Measurements from ENCODE around the gene ZKSCAN3.
A peak's percentile ranks its signal among the peaks of the same experiment; 100 is the strongest.
"Not testable (repeated sequence)": the region's sequence is repeated elsewhere in the genome, so short reads cannot be mapped to it uniquely, and the experiment has no call there.

The ZKSCAN3 gene

DNA sequence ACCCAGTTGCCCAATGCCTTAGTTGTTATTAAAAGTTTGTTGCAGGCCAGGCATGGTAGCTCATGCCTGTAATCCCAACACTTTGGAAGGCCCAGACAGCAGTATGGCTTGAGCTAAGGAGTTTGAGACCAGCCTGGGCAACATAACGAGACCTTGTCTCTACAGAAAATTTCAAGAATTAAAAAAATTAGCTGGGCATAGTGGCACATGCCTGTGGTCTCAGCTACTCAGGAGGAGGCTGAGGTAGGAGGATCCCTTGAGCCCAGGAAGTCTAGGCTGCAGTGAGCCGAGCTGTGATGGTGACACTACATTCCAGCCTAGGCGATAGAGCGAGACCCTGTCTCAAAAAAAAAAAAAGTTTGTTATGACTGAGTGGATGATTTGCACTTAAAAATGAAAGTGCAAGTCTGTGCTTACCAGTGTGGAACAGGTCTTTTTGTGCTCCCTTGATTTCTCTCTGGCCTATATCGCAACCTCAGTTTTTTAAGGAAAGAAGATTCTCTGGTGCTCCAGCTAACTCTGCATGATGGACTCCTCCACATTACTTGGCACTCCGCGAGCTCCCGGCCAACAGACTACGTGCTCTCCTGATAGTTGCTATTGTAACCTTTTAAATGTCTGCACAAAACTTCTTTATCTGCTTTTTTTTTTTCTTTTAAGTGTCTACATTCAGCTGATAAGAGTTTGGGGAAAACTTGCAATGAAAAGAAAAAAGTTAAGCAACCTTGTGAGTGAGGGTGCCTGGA, 22.1 kb downstream of the ZKSCAN3 start:
- FAIRE-seq (peak; percentile 66), DNase-seq (ENCODE audit: low spot score) (peak; percentile 48)

DNA sequence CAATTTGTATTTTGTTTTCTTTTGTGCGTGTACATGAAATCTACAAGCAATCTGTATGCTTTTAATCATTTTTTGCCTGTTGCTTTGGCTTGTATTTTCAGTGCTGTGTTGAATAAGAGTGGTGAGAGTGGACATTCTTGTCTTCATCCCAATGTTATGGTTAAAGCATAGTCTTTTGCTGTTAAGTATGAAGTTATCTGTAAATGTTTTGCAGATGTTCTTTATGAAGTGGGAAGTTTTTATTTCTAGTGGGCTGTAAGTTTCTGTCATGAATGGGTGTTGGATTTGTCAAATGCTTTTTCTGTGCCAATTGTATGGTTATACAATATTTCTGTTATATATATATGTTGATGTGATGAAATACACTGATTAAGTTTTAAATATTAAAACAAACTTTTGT, 24.2 kb downstream of the ZKSCAN3 start:
- DNase-seq (ENCODE audit: low spot score): no peak
- no peak for FAIRE-seq

DNA sequence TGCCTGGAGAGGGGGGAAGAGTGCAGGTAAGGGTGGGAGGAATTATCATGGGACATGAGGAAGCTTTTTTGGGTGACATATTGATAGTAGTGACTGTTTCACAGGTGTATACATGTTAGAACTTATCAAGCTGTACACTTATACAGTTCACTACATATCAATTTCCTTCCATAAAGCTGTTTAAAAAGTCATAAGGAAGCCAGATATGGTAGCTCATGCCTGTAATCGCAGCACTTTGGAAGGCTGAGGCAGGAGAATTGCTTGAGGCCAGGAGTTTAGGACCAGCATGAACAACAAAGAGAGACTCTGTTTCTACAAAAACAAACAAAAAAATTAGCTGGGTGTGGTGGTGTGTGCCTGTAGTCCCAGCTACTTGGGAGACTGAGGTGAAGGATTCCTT, 28.1 kb downstream of the ZKSCAN3 start:
- FAIRE-seq (no peak), DNase-seq (ENCODE audit: low spot score) (no peak)

DNA sequence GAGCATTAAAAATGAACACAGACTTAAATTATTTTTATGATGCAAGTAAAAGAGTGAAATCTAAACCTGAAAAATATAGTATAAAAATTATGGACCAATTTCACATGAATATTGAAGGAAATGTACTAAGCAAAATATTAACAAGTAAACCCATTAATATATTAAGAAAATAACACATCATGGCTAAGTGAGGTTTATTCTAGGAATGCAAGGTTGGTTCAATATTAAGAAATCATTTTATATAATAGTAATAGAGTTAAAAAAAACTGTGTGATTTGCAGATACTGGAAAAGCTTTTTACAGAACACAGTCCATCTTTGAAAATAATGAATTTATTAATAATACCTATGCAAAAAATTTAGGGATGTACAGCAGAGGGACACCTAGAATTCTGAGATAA, 28.9 kb downstream of the ZKSCAN3 start:
- no peak for FAIRE-seq

DNA sequence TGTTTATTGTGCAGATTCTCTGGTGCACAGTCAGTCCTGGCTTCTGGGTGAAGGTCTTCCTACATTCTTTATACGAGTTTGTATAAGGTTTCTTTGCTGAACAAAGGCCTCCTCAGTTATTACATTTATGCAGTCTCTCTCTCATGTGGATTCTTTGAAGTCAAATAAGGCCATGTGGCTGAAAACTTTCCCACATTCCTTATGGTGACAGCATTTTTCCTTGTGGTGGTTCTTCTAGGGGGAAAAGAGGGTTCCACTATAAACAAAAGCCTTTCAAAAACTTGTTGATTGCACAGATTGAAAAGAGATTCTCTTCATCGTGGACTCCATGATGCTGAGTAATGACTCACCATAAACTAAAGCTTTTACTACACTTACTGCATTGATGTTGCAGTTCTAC, 30.6 kb downstream of the ZKSCAN3 start:
- DNase-seq (ENCODE audit: low spot score): no peak

More for the DNA sequence above, 28.9 kb downstream of the ZKSCAN3 start:
- DNase-seq (ENCODE audit: low spot score): no peak

DNA sequence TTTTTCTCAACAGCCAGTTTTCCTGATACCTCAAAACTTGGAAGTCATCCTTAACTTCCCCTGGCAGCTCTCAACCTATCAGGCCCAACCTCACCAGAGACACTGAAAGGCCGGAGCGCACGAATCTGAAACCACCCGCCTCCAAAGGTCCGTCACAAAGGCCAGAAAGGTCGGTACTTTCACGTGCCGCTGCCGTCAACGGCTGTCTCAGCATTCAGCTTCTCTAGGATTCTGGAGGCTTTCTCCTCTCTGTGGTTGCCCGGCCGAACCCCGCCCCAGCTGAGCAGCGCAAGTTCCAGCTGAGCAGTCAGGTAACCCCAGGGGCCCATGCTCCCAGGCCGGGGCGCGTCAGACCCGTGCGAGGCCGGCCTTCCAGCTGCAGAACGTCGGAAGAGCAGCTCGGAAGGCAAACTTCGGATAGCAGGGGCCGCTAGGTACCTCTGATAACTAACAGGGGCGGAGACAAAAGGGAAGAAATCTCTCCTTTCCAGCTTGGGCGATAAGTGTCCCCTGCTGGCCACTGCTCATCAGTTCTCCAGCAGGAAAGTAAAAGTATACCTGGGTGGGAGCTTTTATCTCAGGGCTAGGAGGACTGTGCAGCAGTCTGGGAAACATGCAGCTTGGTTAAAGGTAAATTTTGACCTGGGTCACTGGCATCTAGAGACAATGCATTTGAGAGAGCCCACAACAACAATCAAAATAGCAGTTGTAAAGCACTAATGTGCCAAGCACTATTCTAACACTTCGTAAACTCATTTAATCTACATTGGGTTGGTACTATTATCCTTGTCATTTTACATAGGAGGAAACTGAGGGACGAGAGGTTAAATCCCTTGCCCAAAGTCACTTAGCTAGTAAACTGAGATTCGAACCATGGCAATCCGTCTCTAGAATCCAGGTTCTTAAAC, 33.7 kb downstream of the ZKSCAN3 start:
- FAIRE-seq (no peak), DNase-seq (ENCODE audit: low spot score) (peak; percentile 72)

More for the DNA sequence above, 30.6 kb downstream of the ZKSCAN3 start:
- FAIRE-seq: no peak

DNA sequence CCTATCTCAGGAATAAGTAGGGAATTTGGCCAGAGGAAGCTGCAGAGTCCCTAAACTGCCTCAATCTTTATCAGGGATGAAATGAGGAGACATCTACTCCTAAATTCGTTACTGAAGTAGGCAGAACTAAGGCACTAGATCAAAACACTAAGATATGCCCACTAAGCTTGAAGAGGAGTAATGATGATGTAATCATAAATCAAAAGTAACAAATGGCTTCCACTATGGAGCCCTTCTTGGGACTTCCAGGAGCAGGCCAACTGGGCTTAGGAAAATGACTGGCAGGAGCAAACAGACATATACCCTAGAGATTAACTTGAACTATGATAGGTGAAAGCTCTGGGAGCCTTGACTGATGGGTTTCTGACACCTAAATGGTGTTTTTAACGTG, 34.4 kb downstream of the ZKSCAN3 start:
- FAIRE-seq (no peak), DNase-seq (ENCODE audit: low spot score) (no peak)

DNA sequence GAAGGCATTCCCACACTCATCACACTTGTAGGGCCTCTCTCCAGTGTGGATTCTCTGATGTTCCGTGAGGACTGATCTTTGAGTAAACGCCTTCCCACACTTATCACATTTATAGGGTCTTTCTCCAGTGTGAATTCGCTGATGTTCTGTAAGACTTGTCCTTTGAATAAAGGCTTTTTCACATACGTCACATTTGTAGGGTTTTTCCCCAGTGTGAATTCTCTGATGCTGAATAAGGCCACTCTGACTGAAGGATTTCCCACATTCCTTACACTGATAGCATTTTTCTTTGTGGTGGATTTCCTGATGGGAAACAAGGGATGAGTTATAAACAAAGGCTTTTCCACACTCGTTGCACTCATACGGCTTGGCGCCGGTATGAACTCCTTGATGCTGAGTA, 40.9 kb downstream of the ZKSCAN3 start:
- FAIRE-seq (no peak), DNase-seq (ENCODE audit: low spot score) (no peak)

DNA sequence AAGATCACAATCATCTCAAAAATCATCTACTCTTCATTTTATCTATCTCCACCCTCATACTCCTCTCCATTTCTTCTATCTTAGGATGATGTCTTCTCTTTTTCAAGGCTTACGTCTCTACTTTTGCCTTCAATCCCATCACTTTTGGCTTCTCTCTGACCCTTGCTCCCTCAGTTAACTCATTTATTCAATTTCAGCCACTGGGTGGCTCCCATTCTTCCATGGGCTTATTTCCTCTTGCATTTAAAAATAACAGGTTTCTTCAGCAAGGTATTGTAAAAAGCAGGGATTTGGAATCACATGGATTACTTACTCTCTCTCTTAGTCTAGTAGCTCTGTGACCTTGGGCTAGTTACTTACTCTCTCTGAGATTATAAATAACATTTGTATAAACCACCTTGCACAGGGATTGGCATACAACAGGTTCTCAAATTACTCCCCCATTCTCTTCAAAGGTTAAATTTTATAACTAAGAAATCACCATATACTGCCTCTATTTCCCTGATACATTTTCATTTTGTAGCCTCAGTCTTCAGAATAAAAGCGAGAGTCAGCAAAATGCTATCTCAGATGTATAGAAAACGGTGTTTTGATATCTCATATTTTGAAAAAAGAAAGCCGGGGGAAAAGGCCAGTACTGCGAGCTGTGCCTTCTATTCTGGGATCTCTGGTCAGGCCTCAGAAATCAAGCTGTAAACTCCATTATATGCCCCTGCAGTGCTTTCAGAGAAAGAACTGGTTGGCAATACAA, 44.3 kb downstream of the ZKSCAN3 start:
- no peak for DNase-seq (ENCODE audit: low spot score)
- no peak for FAIRE-seq

DNA sequence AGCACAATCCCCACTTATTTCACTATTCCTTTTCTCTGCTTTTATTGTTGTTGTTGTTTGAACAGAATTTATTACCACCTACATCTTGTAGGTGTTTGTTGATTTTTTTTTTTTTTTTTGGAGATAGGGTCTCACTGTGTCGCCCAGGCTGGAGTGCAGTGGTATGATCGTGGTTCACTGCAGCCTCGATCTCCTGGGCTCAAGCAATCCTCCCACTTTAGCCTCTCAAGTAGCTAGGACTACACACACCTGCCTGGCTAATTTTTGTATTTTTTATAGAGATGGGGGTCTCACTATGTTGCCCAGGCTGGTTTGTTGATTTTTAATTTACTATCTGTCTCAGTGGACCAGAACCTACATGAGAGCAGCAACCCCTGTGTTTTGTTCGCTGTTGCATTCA, 46.2 kb downstream of the ZKSCAN3 start:
- no peak for DNase-seq (ENCODE audit: low spot score)
- no peak for FAIRE-seq

DNA sequence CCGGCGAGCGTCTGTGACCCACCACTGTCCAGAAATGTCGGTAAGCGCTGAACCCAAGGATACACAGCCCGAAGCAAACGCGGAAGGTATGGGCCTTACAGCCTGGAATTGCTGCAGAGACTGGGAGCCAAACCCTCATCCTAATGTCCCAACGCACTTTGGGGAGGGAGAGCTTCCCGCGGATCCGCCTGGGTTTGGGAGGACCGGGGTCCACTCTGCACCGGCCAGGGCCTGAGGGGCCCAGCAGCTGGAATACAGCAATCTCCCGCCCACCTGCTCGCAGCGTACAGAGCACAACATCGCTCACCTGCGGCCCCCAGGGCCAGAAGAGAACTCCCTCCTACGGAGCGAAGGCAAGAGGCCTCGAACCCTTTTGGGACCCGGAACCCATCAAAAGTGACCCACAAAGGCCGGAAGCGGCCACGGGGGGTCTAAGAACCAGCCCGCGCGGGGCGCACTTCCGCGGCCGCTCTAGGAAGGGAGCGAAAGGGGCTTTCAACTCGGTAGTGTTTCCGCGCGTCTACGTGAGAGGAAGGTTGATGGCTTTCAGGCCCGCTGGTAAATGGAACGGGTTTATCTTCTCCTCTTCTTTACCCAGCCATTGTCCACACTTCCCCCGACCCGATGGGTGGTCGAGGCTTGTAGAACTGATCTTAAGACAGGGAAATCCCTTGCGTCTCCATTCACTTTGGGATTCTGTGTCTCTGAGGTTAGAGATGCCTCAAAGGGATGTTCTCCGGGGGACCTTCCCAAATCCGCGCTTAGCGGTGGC, 49.8 kb downstream of the ZKSCAN3 start, which contains the start of gene ZSCAN12:
Gene ZSCAN12 (minus strand): TSS at position 398 of the 772 bp plus-strand sequence. CDS start 1,342 bp downstream, outside the sequence.
- DNase-seq (ENCODE audit: low spot score): peak; percentile 44
- no peak for FAIRE-seq

DNA sequence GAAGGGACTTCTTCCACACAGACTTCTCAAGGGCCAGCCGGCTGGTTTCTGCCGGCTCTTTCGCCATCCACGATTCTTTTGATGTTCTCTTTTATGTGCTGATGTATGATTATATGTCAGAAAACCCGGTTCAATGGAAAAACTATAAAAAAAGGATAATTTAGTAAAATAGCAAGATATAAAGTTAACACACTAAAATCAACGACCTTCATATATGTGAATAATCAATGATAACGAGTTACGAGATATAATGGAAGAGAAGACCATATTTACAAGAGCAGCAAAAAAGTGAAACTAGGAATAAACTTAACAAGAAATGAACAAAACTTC, 50.3 kb downstream of the ZKSCAN3 start:
- FAIRE-seq (no peak), DNase-seq (ENCODE audit: low spot score) (no peak)

DNA sequence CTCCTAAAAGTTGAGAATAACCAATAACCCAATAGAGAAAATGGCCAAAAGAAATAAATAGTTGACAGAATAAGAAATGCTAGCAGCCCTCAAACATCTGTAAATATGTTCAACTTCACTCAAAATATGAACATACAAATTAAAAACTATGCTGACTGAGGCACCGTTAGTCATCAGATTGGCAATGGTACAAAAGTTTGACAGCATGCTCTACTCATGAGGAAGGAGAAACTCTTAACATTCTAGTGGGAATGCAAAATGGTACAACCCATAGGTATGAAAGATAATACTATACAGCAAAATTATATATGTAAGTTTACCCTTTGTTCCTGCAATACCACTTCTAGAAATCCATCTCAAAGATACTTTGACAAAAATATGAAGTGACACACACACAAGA, 51.4 kb downstream of the ZKSCAN3 start:
- DNase-seq (ENCODE audit: low spot score) (no peak), FAIRE-seq (no peak)

DNA sequence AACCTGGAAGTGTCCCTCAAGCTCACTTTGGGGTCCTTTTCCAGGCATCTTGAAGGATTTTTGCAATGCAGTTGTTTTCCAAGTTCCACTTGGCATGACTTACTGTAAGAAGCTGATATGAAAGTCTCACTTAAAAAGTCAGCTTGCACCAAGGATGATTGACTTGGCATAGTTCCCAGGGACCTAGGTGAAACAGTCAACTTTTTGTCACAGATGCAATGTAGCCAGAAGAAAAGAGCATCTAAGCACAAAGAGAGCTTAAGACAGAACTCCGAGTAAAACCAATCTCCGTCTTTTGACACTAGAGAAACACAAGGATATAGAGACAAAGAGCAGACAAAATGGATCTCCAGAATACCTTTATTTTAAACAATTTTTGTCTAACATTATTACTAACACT, 52.5 kb downstream of the ZKSCAN3 start:
- no peak for FAIRE-seq
- no peak for DNase-seq (ENCODE audit: low spot score)

DNA sequence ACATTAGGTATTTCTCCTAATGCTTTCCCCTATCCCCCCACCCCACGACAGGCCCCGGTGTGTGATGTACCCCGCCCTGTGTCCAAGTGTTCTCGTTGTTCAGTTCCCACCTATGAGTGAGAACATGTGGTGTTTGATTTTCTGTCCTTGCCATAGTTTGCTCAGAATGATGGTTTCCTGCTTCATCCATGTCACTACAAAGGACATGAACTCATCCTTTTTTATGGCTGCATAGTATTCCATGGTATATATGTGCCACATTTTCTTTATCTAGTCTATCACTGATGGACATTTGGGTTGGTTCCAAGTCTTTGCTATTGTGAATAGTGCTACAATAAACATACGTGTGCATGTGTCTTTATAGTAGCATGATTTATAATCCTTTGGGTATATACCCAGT, 54.2 kb downstream of the ZKSCAN3 start:
- not testable (repeated sequence) for FAIRE-seq; DNase-seq (ENCODE audit: low spot score)

DNA sequence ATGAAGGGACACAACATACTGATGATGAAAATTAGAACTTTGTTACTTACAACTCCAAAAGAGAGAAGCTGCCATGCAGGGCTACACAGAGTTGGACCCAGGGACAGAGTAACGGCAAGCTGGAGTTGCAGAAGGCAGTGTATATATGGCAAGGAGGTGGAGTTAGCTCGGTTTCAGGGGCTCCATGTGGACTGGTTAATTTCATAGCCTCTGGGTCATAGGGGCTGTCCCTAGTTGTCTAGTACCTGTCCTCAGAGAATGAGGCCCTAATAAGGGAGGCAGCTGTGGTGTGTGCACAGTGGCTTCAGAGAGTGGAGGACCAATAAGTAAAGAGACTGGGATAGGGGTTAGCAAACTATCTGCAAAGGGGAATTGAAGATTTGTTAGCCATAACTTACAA, 57.7 kb downstream of the ZKSCAN3 start:
- FAIRE-seq (no peak), DNase-seq (ENCODE audit: low spot score) (no peak)

DNA sequence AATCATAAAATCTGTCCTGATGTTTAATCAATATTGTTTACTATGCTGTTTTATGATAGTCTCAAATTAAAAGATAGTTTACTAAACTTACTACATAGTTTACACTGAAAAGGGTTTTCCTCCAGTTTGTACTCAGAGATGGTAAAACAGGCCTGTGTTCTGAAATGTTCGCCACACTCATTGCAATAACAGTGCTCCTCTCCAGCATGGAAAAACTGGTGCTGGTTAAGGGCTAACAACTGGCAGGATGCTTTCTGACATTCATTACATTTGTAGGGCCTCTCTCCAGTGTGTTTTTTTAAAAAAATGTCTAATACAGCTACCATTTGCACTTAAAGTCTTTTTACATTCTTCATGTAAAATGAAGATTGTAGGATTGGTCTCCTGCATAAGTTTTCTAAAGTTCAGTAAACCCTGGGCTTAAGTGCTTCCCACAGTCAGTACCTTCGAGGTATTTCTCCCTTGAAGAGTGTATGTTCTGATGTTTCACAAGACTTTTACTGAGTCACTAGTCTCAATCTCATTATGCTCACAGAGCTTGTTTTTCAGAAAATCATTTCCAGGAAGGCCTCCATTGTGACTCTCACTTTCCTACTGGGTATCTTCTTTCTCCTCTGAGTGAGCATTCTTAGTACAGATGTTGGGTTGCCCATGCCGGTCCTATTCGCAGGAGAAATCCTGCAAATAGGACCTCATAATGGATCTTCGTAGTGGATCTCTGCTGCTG, 58.5 kb downstream of the ZKSCAN3 start:
- FAIRE-seq (no peak), DNase-seq (ENCODE audit: low spot score) (no peak)

DNA sequence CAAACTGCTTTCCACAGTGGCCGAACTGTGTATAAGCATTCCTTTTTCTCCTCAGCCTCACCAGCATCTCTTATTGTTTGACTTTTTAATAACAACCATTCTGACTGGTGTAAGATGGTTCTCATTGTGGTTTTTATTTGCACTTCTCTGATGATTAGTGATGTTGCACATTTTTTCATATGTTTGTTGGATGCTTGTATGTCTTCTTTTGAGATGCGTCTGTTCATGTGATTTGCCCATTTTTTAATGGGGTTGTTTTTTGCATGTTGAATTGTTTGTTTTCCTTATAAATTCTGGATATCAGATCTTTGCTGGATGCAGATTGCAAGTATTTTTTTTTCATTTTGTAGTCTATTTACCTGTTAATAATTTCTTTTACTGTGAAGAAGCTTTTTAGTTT, 61.0 kb downstream of the ZKSCAN3 start:
- DNase-seq (ENCODE audit: low spot score): no peak
- no peak for FAIRE-seq

DNA sequence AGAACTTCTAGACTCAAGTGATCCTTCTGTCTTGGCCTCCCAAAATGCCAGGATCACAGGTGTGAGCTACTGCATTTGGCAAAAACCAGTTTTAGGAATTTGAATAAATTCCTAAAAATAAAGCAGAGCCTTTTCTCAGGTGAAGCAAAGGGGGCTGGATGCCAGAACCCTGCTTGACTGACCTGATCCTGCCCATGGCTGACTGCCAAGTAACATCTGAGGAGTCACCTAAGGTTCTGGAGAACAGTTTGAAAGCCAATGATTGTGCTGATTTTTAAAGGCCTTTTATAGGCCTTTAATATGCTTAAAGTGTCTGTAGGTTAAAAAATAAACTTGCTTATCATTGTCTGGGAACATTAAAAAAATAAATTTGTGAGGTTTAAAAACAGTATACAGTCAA, 63.9 kb downstream of the ZKSCAN3 start:
- DNase-seq (ENCODE audit: low spot score) (no peak), FAIRE-seq (no peak)
